SK-N-SH (cell line): ENCODE data around the gene FBXL7. TPM values are rescaled to one million over a fixed set of nuclear protein-coding genes. Genes with fewer than 3 reads are reported as not detected.

ENCODE experiments used
- CTCF ChIA-PET: fragments of 300-600, 350-600 bp; formaldehyde crosslinking; extraction: SDS; loops from one replicate; lab custom pipeline; 2021; lab: Yijun Ruan, JAX
- POLR2A ChIA-PET: fragments of 350-600 bp; sonication (Branson Sonifier 250); formaldehyde crosslinking; extraction: SDS; loops from one replicate; lab custom pipeline; 2020; ENCODE audit warnings: antibody characterized with exemption, inconsistent platforms; lab: Yijun Ruan, JAX
- DNase-seq: peaks from one replicate; pipeline ENCODE4 v3.0.0; 2012
- H2AFZ ChIP-seq: fragments of 200-600 bp; sonication (generic); 2 replicates; pipeline ENCODE4 v1.8.1; 2016; ENCODE audit warnings: antibody characterized with exemption, mild to moderate bottlenecking, low read depth
- H3F3A ChIP-seq: fragments of 200-600 bp; sonication (generic); replicated peaks from 2 replicates; pipeline ENCODE3; 2016; ENCODE audit warnings: antibody characterized with exemption, mild to moderate bottlenecking; ENCODE audit not compliant: insufficient read depth
- H3K27ac ChIP-seq, 2 experiments: fragments of 200-500 bp in 1 of 2; fragments of 200-600 bp in 1 of 2; sonication (Bioruptor generic) in 1 of 2; sonication (generic), shearing (Covaris generic) in 1 of 2; 2 replicates each; pipeline versions ENCODE4 v1.5.1 to v1.6.1; 2014 to 2016; ENCODE audit warnings: low read depth in 2 of 2, inconsistent platforms in 1 of 2, low read length in 1 of 2, mild to moderate bottlenecking in 1 of 2, mixed read lengths in 1 of 2
- H3K27me3 ChIP-seq: fragments of 200-600 bp; sonication (generic), shearing (Covaris generic); 2 replicates; pipeline ENCODE4 v1.6.1; 2016; ENCODE audit warnings: mixed run types; ENCODE audit not compliant: insufficient read depth
- H3K36me3 ChIP-seq, 2 experiments: fragments of 200-500 bp in 1 of 2; fragments of 200-600 bp in 1 of 2; sonication (Bioruptor generic) in 1 of 2; sonication (generic) in 1 of 2; replicated peaks in 1 of 2; 2 replicates each; pipeline versions ENCODE3 to v1.5.1; 2014 to 2016; ENCODE audit warnings: low read length in 1 of 2, mild to moderate bottlenecking in 1 of 2; ENCODE audit not compliant: insufficient read depth in 2 of 2, control insufficient read depth in 1 of 2
- H3K4me1 ChIP-seq, 2 experiments: fragments of 200-500 bp in 1 of 2; fragments of 200-600 bp in 1 of 2; sonication (Bioruptor generic) in 1 of 2; sonication (generic), shearing (Covaris generic) in 1 of 2; 2 replicates each; pipeline versions ENCODE4 v1.5.1 to v1.6.1; 2014 to 2016; ENCODE audit warnings: low read depth in 1 of 2, low read length in 1 of 2, mixed run types in 1 of 2; ENCODE audit not compliant: insufficient read depth in 2 of 2, control insufficient read depth in 1 of 2
- H3K4me2 ChIP-seq: fragments of 200-600 bp; sonication (generic), shearing (Covaris generic); 2 replicates; pipeline ENCODE4 v1.6.1; 2017; ENCODE audit warnings: mixed run types
- H3K4me3 ChIP-seq, 2 experiments: fragments of 200-500 bp in 1 of 2; fragments of 200-600 bp in 1 of 2; sonication (Bioruptor generic) in 1 of 2; sonication (generic), shearing (Covaris generic) in 1 of 2; 2 replicates each; pipeline versions ENCODE4 v1.5.1 to v1.8.1; 2014 to 2016; ENCODE audit warnings: low read depth in 2 of 2, inconsistent platforms in 1 of 2, low read length in 1 of 2, mild to moderate bottlenecking in 1 of 2, mixed read lengths in 1 of 2, moderate library complexity in 1 of 2
- H3K79me2 ChIP-seq: fragments of 200-600 bp; sonication (generic); 2 replicates; pipeline ENCODE4 v1.8.1; 2017; ENCODE audit warnings: mild to moderate bottlenecking; ENCODE audit not compliant: insufficient read depth
- H3K9ac ChIP-seq: fragments of 200-600 bp; sonication (generic); 2 replicates; pipeline ENCODE4 v1.6.1; 2017; ENCODE audit warnings: mixed run types
- H3K9me2 ChIP-seq: fragments of 200-600 bp; sonication (generic); 2 replicates; pipeline ENCODE4 v1.6.1; 2017; ENCODE audit warnings: mixed run types
- H3K9me3 ChIP-seq: fragments of 200-600 bp; sonication (generic); 2 replicates; pipeline ENCODE4 v1.6.1; 2017; ENCODE audit warnings: mixed run types, mild to moderate bottlenecking, moderate library complexity
- H4K20me1 ChIP-seq: fragments of 200-600 bp; sonication (generic); 2 replicates; pipeline ENCODE4 v1.6.1; 2017; ENCODE audit warnings: mild to moderate bottlenecking, mixed run types; ENCODE audit not compliant: insufficient read depth
- CHD2 ChIP-seq: fragments of 150-350 bp; IDR thresholded peaks from 2 replicates; pipeline ENCODE4 v1.6.1; 2018; ENCODE audit warnings: low read length; ENCODE audit not compliant: partially characterized antibody
- ELF1 ChIP-seq: IDR thresholded peaks from 2 replicates; pipeline ENCODE4 v1.4.0; 2012
- FOSL2 ChIP-seq: IDR thresholded peaks from 2 replicates; pipeline ENCODE4 v1.4.0; 2012; ENCODE audit warnings: low read depth, mild to moderate bottlenecking, moderate library complexity, borderline replicate concordance
- FOXM1 ChIP-seq: IDR thresholded peaks from 2 replicates; pipeline ENCODE4 v1.4.0; 2012; ENCODE audit warnings: low read depth, mild to moderate bottlenecking
- MXI1 ChIP-seq: IDR thresholded peaks from 2 replicates; pipeline ENCODE4 v1.6.1; 2012; ENCODE audit warnings: mild to moderate bottlenecking, low read depth, low read length, improper control_type of control experiment
- NFIC ChIP-seq: IDR thresholded peaks from 2 replicates; pipeline ENCODE4 v1.4.0; 2012; ENCODE audit warnings: borderline replicate concordance
- NRF1 ChIP-seq: IDR thresholded peaks from 2 replicates; pipeline ENCODE4 v1.6.1; 2012; ENCODE audit warnings: low read depth, mild to moderate bottlenecking, low read length
- RAD21 ChIP-seq: IDR thresholded peaks from 2 replicates; pipeline ENCODE4 v1.6.1; 2012; ENCODE audit warnings: mild to moderate bottlenecking, low read length
- RCOR1 ChIP-seq: fragments of 150-350 bp; IDR thresholded peaks from 2 replicates; pipeline ENCODE4 v1.6.1; 2017; ENCODE audit warnings: antibody characterized with exemption, low read length
- SMC3 ChIP-seq: IDR thresholded peaks from 2 replicates; pipeline ENCODE4 v1.6.1; 2012; ENCODE audit warnings: low read depth, low read length, improper control_type of control experiment
- YY1 ChIP-seq: IDR thresholded peaks from 2 replicates; pipeline ENCODE4 v1.4.0; 2012; ENCODE audit warnings: low read depth, mild to moderate bottlenecking
- WGBS: methylation state at CpG from one replicate; pipeline ENCODE4 v1.1.6; 2017; ENCODE audit warnings: low lambda C conversion rate; 5-methylcytosine and 5-hydroxymethylcytosine counted together
- polyA plus RNA-seq, 3 experiments: library from polyadenylated mRNA; depleted of rRNA; stranded (reverse); fragments of >200 nt; gene quantifications; 2 replicates each; pipeline ENCODE4 v1.2.3, GENCODE V29; 2012
- TF ChIP-seq, protein P1 (sequence below): IDR thresholded peaks from 2 replicates; pipeline ENCODE4 v1.4.0; 2012; ENCODE audit warnings: low read depth
- TF ChIP-seq, protein P2 (sequence below): fragments of 200-600 bp; sonication (generic); IDR thresholded peaks from 2 replicates; pipeline ENCODE4 v1.6.1; 2017; ENCODE audit warnings: antibody characterized with exemption, mild to moderate bottlenecking, moderate library complexity
- TF ChIP-seq, protein P3 (sequence below): IDR thresholded peaks from 2 replicates; pipeline ENCODE4 v1.4.0; 2012; ENCODE audit warnings: low read depth, borderline replicate concordance
- TF ChIP-seq, protein P4 (sequence below): fragments of 150-350 bp; IDR thresholded peaks from 2 replicates; pipeline ENCODE4 v1.6.1; 2017; ENCODE audit warnings: antibody characterized with exemption, low read length, low read depth, borderline replicate concordance
- TF ChIP-seq, protein P5 (sequence below): IDR thresholded peaks from 2 replicates; pipeline ENCODE4; 2012

The FBXL7 gene
- polyA plus RNA-seq, 1 of the 3 experiments (the other 2 are of a cell fraction), result 7.0 TPM

DNA sequence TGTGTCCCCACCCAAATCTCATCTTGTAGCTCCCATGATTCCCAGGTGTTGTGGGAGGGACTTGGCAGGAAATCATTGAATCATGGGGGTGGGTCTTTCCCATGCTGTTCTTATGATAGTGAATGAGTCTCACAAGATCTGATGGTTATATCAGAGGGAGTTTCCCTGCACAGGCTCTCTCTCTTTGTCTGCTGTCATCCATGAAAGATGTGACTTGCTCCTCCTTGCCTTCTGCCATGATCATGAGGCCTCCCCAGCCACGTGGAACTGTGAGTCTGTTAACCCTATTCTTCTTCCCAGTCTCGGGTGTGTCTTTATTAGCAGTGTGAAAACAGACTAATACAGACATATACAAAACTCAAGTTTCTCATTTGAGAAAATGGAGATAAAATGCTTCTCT, 139.3 kb downstream of the FBXL7 start:
- Histone ChIP-seq H3K9me2 (no peaks in the 10 kb centered on the region), H3K4me1 (peaks cover 0 to 3% of the 10 kb centered on the region in 2 experiments; a peak in 2 of 4 replicates), H4K20me1 (no peaks in the 10 kb centered on the region), H3K4me3 (no peak overlapping the region), H2AFZ (no peak overlapping the region), H3F3A (no peaks in the 10 kb centered on the region), H3K27me3 (no peaks in the 10 kb centered on the region), H3K79me2 (peaks cover 17% of the 10 kb centered on the region), H3K27ac (no peak overlapping the region), H3K9ac (no peak overlapping the region), H3K9me3 (no peaks in the 10 kb centered on the region), H3K36me3 (no peaks in the 10 kb centered on the region), H3K4me2 (no peak overlapping the region)
- no peak for DNase-seq
- CTCF ChIA-PET, result interaction anchor here (1.2 kb wide), 1 partner anchor 13 kb away, joined by 3 read pairs; no protein-coding TSS in a partner anchor
- 74% methylated on average over 2 of the region's 2 CpGs for WGBS
- POLR2A ChIA-PET, result no interaction called here
- TF ChIP-seq, protein P1, sequence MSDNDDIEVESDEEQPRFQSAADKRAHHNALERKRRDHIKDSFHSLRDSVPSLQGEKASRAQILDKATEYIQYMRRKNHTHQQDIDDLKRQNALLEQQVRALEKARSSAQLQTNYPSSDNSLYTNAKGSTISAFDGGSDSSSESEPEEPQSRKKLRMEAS, result no peak
- TF ChIP-seq RAD21 (no peak), SMC3 (no peak), FOSL2 (no peak), MXI1 (no peak), FOXM1 (no peak), NRF1 (no peak), RCOR1 (no peak), CHD2 (no peak), NFIC (no peak), YY1 (no peak), ELF1 (no peak)
- TF ChIP-seq, protein P2, sequence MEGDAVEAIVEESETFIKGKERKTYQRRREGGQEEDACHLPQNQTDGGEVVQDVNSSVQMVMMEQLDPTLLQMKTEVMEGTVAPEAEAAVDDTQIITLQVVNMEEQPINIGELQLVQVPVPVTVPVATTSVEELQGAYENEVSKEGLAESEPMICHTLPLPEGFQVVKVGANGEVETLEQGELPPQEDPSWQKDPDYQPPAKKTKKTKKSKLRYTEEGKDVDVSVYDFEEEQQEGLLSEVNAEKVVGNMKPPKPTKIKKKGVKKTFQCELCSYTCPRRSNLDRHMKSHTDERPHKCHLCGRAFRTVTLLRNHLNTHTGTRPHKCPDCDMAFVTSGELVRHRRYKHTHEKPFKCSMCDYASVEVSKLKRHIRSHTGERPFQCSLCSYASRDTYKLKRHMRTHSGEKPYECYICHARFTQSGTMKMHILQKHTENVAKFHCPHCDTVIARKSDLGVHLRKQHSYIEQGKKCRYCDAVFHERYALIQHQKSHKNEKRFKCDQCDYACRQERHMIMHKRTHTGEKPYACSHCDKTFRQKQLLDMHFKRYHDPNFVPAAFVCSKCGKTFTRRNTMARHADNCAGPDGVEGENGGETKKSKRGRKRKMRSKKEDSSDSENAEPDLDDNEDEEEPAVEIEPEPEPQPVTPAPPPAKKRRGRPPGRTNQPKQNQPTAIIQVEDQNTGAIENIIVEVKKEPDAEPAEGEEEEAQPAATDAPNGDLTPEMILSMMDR, result no peak
- TF ChIP-seq, protein P3, sequence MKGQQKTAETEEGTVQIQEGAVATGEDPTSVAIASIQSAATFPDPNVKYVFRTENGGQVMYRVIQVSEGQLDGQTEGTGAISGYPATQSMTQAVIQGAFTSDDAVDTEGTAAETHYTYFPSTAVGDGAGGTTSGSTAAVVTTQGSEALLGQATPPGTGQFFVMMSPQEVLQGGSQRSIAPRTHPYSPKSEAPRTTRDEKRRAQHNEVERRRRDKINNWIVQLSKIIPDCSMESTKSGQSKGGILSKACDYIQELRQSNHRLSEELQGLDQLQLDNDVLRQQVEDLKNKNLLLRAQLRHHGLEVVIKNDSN, result no peak
- TF ChIP-seq, protein P4, sequence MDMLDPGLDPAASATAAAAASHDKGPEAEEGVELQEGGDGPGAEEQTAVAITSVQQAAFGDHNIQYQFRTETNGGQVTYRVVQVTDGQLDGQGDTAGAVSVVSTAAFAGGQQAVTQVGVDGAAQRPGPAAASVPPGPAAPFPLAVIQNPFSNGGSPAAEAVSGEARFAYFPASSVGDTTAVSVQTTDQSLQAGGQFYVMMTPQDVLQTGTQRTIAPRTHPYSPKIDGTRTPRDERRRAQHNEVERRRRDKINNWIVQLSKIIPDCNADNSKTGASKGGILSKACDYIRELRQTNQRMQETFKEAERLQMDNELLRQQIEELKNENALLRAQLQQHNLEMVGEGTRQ, result no peak
- TF ChIP-seq, protein P5, sequence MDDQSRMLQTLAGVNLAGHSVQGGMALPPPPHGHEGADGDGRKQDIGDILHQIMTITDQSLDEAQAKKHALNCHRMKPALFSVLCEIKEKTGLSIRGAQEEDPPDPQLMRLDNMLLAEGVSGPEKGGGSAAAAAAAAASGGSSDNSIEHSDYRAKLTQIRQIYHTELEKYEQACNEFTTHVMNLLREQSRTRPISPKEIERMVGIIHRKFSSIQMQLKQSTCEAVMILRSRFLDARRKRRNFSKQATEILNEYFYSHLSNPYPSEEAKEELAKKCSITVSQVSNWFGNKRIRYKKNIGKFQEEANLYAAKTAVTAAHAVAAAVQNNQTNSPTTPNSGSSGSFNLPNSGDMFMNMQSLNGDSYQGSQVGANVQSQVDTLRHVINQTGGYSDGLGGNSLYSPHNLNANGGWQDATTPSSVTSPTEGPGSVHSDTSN, result no peak
